H1 (cell line): ENCODE data around the gene GOSR1. TPM values are rescaled to one million over a fixed set of nuclear protein-coding genes. Genes with fewer than 3 reads are reported as not detected.
A peak's percentile ranks its signal among the peaks of the same experiment; 100 is the strongest.
"Not testable (repeated sequence)": the region's sequence is repeated elsewhere in the genome, so short reads cannot be mapped to it uniquely, and the experiment has no call there.

ENCODE experiments used
- CTCF ChIA-PET: fragments of 300-600 bp; sonication (Branson Sonifier 250); formaldehyde crosslinking; loops from one replicate; lab custom pipeline; 2021; ENCODE audit not compliant: partially characterized antibody; lab: Charles Lee
- POLR2A ChIA-PET: fragments of 300-600 bp; sonication (Branson Sonifier 250); formaldehyde crosslinking; loops from one replicate; lab custom pipeline; 2021; ENCODE audit warnings: inconsistent platforms; ENCODE audit not compliant: partially characterized antibody; lab: Charles Lee
- DNase-seq, 2 experiments: peaks; one replicate each; pipeline versions ENCODE4 v3.0.0 to v3.0.0-alpha.2; 2010 to 2022; ENCODE audit warnings: low spot score in 2 of 2, low read depth in 1 of 2, mixed read lengths in 1 of 2
- FAIRE-seq: peaks from 2 replicates; lab custom pipeline; 2011; peaks lifted over from hg19 to GRCh38; lab: Jason Lieb, UNC
- H2AFZ ChIP-seq: 2 replicates; pipeline ENCODE4 v1.8.1; 2012; ENCODE audit warnings: low read length, inconsistent platforms
- H2AK5ac ChIP-seq: 2 replicates; pipeline ENCODE4 v1.6.1; 2013; ENCODE audit warnings: low read depth, low read length
- H2BK120ac ChIP-seq: replicated peaks from 2 replicates; pipeline ENCODE3; 2013; ENCODE audit warnings: low read depth, low read length, inconsistent platforms
- H2BK12ac ChIP-seq: 2 replicates; pipeline ENCODE4 v1.6.1; 2013; ENCODE audit warnings: low read depth, low read length
- H2BK15ac ChIP-seq: 2 replicates; pipeline ENCODE4 v1.6.1; 2013; ENCODE audit warnings: low read length
- H2BK20ac ChIP-seq: 2 replicates; pipeline ENCODE4 v1.6.1; 2013; ENCODE audit warnings: low read length
- H2BK5ac ChIP-seq: 2 replicates; pipeline ENCODE4 v1.6.1; 2013; ENCODE audit warnings: low read depth, low read length
- H3K14ac ChIP-seq: 2 replicates; pipeline ENCODE4 v1.6.1; 2013; ENCODE audit warnings: inconsistent platforms; ENCODE audit not compliant: insufficient read length
- H3K18ac ChIP-seq: 2 replicates; pipeline ENCODE4 v1.6.1; 2013; ENCODE audit warnings: low read length; ENCODE audit errors: extremely low read depth
- H3K23ac ChIP-seq: 2 replicates; pipeline ENCODE4 v1.6.1; 2013; ENCODE audit warnings: inconsistent platforms; ENCODE audit not compliant: insufficient read length
- H3K23me2 ChIP-seq: 2 replicates; pipeline ENCODE4 v1.6.1; 2013; ENCODE audit warnings: low read depth, low read length
- H3K27ac ChIP-seq: 2 replicates; pipeline ENCODE4 v1.6.1; 2011; ENCODE audit warnings: low read depth, low read length, inconsistent platforms
- H3K27me3 ChIP-seq, 4 experiments: replicated peaks in 1 of 4; 1 replicate in 1 of 4; 2 replicates in 3 of 4; pipeline versions ENCODE4 v1.6.1 to v1.8.1; 2011 to 2013; ENCODE audit warnings: low read length in 3 of 4, mild to moderate bottlenecking in 3 of 4, inconsistent platforms in 2 of 4, mixed read lengths in 2 of 4, moderate library complexity in 1 of 4; ENCODE audit not compliant: control insufficient read depth in 3 of 4, insufficient read depth in 3 of 4; ENCODE audit errors: extremely low read depth in 1 of 4
- H3K36me3 ChIP-seq, 4 experiments: 2 replicates each; pipeline versions ENCODE4 v1.6.1 to v1.8.1; 2011 to 2013; ENCODE audit warnings: mild to moderate bottlenecking in 4 of 4, low read length in 3 of 4, moderate library complexity in 2 of 4, control low read depth in 1 of 4, inconsistent platforms in 1 of 4; ENCODE audit not compliant: insufficient read depth in 4 of 4, control insufficient read depth in 2 of 4
- H3K4ac ChIP-seq: replicated peaks from 2 replicates; pipeline ENCODE3; 2013; ENCODE audit warnings: low read length, low read depth, mixed read lengths, inconsistent platforms; ENCODE audit not compliant: insufficient read length
- H3K4me1 ChIP-seq, 4 experiments: replicated peaks in 1 of 4; 1 replicate in 1 of 4; 2 replicates in 3 of 4; pipeline versions ENCODE4 v1.6.1 to v1.8.1; 2011 to 2013; ENCODE audit warnings: low read length in 3 of 4, inconsistent platforms in 2 of 4, mixed read lengths in 1 of 4; ENCODE audit not compliant: insufficient read depth in 4 of 4, control insufficient read depth in 3 of 4
- H3K4me2 ChIP-seq, 2 experiments: 2 replicates each; pipeline versions ENCODE4 v1.6.1 to v1.8.1; 2011 to 2013; ENCODE audit warnings: low read depth in 2 of 2, low read length in 2 of 2, control low read depth in 1 of 2, inconsistent platforms in 1 of 2, mild to moderate bottlenecking in 1 of 2; ENCODE audit not compliant: insufficient read depth in 1 of 2
- H3K4me3 ChIP-seq, 4 experiments: fragments of 200-600, 300-600 bp in 1 of 4; sonication (generic), shearing (Covaris generic), sonication (Bioruptor Twin) in 1 of 4; 2 replicates each; pipeline versions ENCODE4 v1.5.1 to v1.8.1; 2011 to 2016; ENCODE audit warnings: low read length in 4 of 4, low read depth in 3 of 4, control low read depth in 2 of 4, inconsistent platforms in 2 of 4, mild to moderate bottlenecking in 2 of 4, mixed read lengths in 1 of 4, moderate library complexity in 1 of 4; ENCODE audit not compliant: insufficient read depth in 2 of 4; ENCODE audit errors: extremely low read depth in 1 of 4
- H3K56ac ChIP-seq: replicated peaks from 2 replicates; pipeline ENCODE3; 2013; ENCODE audit warnings: low read depth, mild to moderate bottlenecking, mixed read lengths, low read length, inconsistent platforms; ENCODE audit not compliant: insufficient read length
- H3K79me1 ChIP-seq: 2 replicates; pipeline ENCODE4 v1.6.1; 2013; ENCODE audit warnings: low read depth, low read length, control low read depth
- H3K79me2 ChIP-seq, 2 experiments: 2 replicates each; pipeline versions ENCODE4 v1.6.1 to v1.8.1; 2012 to 2013; ENCODE audit warnings: low read length in 2 of 2, mild to moderate bottlenecking in 2 of 2, inconsistent platforms in 1 of 2; ENCODE audit not compliant: insufficient read depth in 2 of 2, control insufficient read depth in 1 of 2
- H3K9ac ChIP-seq, 4 experiments: replicated peaks in 1 of 4; 1 replicate in 1 of 4; 2 replicates in 3 of 4; pipeline versions ENCODE4 v1.6.1 to v1.8.1; 2011 to 2013; ENCODE audit warnings: low read depth in 3 of 4, low read length in 3 of 4, control low read depth in 2 of 4, mild to moderate bottlenecking in 2 of 4, moderate library complexity in 2 of 4, inconsistent platforms in 1 of 4; ENCODE audit errors: extremely low read depth in 1 of 4
- H3K9me3 ChIP-seq, 2 experiments: 2 replicates each; pipeline versions ENCODE4 v1.6.1 to v1.8.1; 2012 to 2013; ENCODE audit warnings: mild to moderate bottlenecking in 2 of 2, moderate library complexity in 2 of 2, control low read depth in 1 of 2, inconsistent platforms in 1 of 2, low read depth in 1 of 2, low read length in 1 of 2, mixed read lengths in 1 of 2; ENCODE audit not compliant: insufficient read depth in 2 of 2
- H4K20me1 ChIP-seq, 2 experiments: replicated peaks in 1 of 2; 2 replicates each; pipeline versions ENCODE3 to v1.8.1; 2011 to 2013; ENCODE audit warnings: inconsistent platforms in 2 of 2, low read length in 2 of 2, mild to moderate bottlenecking in 1 of 2; ENCODE audit not compliant: insufficient read depth in 2 of 2, control insufficient read depth in 1 of 2
- H4K5ac ChIP-seq: 2 replicates; pipeline ENCODE4 v1.6.1; 2013; ENCODE audit warnings: low read length, low read depth, mixed read lengths, inconsistent platforms; ENCODE audit not compliant: insufficient read length
- H4K8ac ChIP-seq: 2 replicates; pipeline ENCODE4 v1.8.0; 2013; ENCODE audit warnings: mild to moderate bottlenecking, moderate library complexity, low read length, inconsistent platforms; ENCODE audit not compliant: insufficient read depth; ENCODE audit errors: extremely low read depth
- H4K91ac ChIP-seq: replicated peaks from 2 replicates; pipeline ENCODE3; 2013; ENCODE audit warnings: low read length, mixed read lengths, inconsistent platforms; ENCODE audit not compliant: insufficient read length
- WGBS, 2 experiments: shearing (Covaris generic) in 1 of 2; methylation state at CpG; one replicate each; pipeline versions ENCODE4 v1.1.6 to v1.1.7; 2013 to 2015; ENCODE audit warnings: low lambda C conversion rate in 2 of 2, mixed read lengths in 2 of 2, inconsistent platforms in 1 of 2, low coverage in 1 of 2, missing lambda C conversion rate in 1 of 2; ENCODE audit not compliant: insufficient replicate concordance in 2 of 2, insufficient coverage in 1 of 2, insufficient read length in 1 of 2; ENCODE audit errors: extremely low coverage in 1 of 2, missing lambda C conversion rate in 1 of 2; 5-methylcytosine and 5-hydroxymethylcytosine counted together
- polyA plus RNA-seq, 7 experiments: library from polyadenylated mRNA; depleted of rRNA in 3 of 7; stranded (reverse) in 5 of 7; unstranded in 2 of 7; fragments of >200 nt in 5 of 7; fragments of 200-250 nt in 2 of 7; gene quantifications; 1 replicate in 5 of 7; 2 replicates in 1 of 7; 4 replicates in 1 of 7; pipeline versions ENCODE4 v1.2.1 to v1.2.3, GENCODE V29; 2011 to 2013; ENCODE audit warnings: missing spikeins in 2 of 7, mixed read lengths in 2 of 7
- total RNA-seq: library from RNA; stranded (reverse); fragmentation: NEBNext Ultra II Directional; extraction: Animal tissue kit (Norgen Biotek cat#: 25700); gene quantifications from 2 replicates; pipeline ENCODE4 v1.2.1, GENCODE V29; 2021

Gene GOSR1
- total and polyA plus RNA-seq, 2 of the 8 experiments (the other 6 are each of a cell fraction or from before 2014, with no cell fraction given): 9.2 to 43.3 TPM

GRCh38 chr17:30566516-30567225 lies 89.5 kb downstream of the GOSR1 start:
- H3K9me3 ChIP-seq, H4K20me1 ChIP-seq, H3K36me3 ChIP-seq, H3K4ac ChIP-seq, H3K79me2 ChIP-seq, H3K79me1 ChIP-seq, H3K4me3 ChIP-seq, H4K8ac ChIP-seq, H3K4me1 ChIP-seq, POLR2A ChIA-PET, H3K56ac ChIP-seq, H3K14ac ChIP-seq, DNase-seq, H3K9ac ChIP-seq, FAIRE-seq, H3K27me3 ChIP-seq, H2BK120ac ChIP-seq, H4K91ac ChIP-seq, H3K18ac ChIP-seq, H3K4me2 ChIP-seq, H2AK5ac ChIP-seq, H2AFZ ChIP-seq, H3K27ac ChIP-seq, H4K5ac ChIP-seq, H3K23me2 ChIP-seq, H3K23ac ChIP-seq, H2BK20ac ChIP-seq: not testable (repeated sequence)
- Histone ChIP-seq H2BK15ac (peak overlapping the region; percentile 92; the same call in 1 of the 2 replicates), H2BK5ac (peak overlapping the region; percentile 81; the same call in 1 of the 2 replicates), H2BK12ac (peak overlapping the region; percentile 94)
- CTCF ChIA-PET: interaction anchor here (0.9 to 1.6 kb wide), 5 partner anchors 9 to 257 kb away, joined by 3 to 7 read pairs (median 3); no protein-coding TSS in a partner anchor
- 92% methylated on average over 10 of the region's 10 CpGs; no CpG with 5 or more reads in 1 of the 2 experiments for WGBS, 2 experiments
